Fibroblast of skin of left quadriceps (primary cell): ENCODE data around the gene SPINDOC.
"Not testable (repeated sequence)": the region's sequence is repeated elsewhere in the genome, so short reads cannot be mapped to it uniquely, and the experiment has no call there.

Experiments
- DNase-seq, 2 experiments: peaks; one replicate each; pipeline ENCODE4 v3.0.0-alpha.2; 2013; ENCODE audit warnings: low read depth in 2 of 2

Gene SPINDOC

GRCh38 chr11:63813035-63813562 is at the start of gene SPINDOC:
Gene SPINDOC, plus strand, starts transcription at chr11:63813456. Its CDS starts 231 bp downstream, at chr11:63813687.
- peak; percentile 31 to 42 for DNase-seq

DNA sequence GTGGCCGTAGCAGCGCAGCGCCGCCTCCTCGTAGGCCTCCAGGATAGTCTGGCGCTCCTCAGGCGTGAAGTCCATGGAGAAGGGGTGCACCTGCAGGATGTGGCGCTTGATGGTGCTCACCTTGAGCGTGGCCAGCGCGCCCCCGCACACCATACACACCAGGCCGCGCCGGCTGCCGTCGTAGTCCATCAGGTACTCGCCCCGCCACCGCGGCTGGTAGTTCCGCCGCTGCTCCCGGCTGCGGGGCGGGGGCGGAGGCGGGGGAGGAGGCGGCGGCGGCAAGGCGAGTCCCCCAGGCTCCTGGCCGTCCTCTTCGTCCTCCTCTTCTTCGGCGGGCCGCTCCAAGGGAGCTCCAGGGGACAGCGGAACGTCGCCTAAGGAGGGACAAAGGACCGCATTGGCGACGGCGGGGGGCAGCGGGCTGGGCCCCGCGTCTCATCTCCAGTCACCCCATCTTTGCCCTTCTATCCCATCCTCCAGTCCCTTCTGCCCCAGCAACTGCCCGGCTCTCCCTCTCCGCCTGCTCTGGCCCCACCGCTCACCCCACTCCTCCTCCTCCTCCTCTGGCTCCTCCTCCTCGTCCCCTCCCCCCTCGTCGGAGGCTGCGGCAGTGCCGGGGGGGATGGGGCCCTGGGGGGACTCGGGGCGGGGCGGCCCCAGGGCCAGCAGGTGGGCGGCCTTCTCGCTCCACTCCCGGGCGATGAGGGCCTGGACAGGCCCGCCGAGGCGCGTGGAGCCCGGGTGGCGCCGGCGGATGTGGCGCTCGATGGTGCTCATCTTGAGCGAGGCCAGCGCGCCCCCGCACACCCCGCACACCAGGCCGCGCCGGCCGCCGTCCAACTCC is 49.5 kb upstream of the SPINDOC start:
- no peak for DNase-seq

GRCh38 chr11:63764340-63764678 is 48.9 kb upstream of the SPINDOC start:
- no peak for DNase-seq

DNA sequence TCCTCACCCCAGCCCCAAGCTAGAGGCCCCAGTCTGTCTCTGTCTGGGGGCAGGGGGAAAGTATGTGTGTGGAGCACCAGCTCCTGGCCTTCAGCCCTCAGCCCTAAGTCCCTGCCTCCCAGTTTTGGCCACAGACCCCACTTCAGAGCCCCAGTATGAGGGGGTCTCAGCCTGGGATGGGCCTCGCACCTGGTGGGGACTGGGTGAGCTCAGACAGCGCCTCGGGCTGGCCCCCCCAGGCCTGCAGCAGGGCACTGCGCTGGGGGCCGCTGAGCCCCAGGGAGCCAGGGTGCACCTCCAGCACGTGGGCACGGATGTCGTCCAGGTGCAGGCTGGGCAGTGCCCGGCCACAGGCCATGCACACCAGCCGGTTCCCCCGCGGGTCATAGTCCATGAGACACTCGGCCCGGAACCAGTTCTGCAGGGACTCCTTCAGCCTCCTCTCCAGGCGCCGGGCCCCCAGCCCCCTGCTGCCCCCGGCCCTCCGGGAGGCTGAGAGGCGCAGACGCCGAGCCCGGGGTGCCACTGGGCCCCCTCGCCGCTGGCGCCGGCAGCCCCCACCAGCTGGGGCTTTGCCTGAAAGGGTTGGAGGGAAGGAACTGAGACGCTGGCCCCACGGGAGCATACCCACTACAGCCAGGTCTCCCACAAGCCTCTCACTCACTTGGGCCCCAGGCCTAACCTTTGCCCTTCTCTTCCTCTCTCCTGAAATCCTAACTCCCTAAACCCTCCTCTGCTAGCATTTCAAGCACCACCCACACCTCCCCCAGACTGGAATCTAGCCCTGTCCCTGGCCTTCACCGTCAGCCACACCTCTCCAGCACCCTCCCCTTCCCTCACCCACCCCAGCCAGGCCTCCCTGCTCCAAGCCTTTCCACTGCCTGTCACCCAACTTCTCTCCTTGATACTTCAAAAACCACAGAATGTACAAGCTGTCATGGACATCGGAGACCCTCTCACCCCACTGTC is 48.3 kb upstream of the SPINDOC start:
- DNase-seq = no peak

DNA sequence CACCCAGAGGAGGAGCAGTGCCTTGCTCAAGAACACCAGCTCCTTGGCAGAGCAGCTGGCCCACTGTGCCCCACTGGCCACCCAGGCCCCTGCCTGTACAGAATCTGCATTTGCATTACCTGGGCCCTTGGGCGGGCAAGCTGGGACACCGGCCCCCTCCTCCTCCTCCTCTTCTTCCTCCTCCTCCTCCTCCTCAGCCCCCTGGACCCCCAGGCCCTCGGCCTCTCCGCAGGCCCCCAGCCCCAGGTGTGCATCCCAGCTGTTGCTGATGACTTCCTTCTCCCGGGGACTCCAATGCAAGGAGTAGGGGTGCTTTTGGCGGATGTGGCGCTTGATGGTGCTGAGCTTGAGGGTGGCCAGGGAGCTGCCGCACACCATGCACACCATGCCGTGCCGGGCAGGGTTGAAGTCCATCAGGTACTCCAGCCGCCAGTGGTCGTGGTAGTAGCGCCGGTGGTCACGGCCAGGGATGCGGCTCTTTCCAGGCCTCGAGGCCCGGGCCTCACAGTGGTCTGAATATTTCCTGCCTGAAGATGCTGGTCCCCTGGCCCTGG is 47.5 kb upstream of the SPINDOC start:
- no peak for DNase-seq

- no peak for DNase-seq
Observed at GRCh38 chr11:63766531-63767235, 46.6 kb upstream of the SPINDOC start.

DNA sequence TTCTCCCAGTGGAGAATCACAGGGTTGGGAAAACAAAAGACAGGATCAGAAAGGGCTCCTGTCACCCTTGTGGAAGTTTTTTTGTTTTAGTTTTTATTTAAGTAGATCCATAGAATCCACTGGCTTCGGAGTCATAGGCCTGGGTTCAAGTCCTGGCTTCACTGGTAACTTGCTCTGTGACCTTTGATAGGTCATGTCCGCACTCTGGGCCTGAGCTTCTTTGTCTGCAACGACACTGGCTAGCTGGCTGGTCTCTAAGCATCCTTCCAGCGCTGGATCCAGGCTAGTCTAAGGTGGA is 46.0 kb upstream of the SPINDOC start:
- DNase-seq = no peak

DNA sequence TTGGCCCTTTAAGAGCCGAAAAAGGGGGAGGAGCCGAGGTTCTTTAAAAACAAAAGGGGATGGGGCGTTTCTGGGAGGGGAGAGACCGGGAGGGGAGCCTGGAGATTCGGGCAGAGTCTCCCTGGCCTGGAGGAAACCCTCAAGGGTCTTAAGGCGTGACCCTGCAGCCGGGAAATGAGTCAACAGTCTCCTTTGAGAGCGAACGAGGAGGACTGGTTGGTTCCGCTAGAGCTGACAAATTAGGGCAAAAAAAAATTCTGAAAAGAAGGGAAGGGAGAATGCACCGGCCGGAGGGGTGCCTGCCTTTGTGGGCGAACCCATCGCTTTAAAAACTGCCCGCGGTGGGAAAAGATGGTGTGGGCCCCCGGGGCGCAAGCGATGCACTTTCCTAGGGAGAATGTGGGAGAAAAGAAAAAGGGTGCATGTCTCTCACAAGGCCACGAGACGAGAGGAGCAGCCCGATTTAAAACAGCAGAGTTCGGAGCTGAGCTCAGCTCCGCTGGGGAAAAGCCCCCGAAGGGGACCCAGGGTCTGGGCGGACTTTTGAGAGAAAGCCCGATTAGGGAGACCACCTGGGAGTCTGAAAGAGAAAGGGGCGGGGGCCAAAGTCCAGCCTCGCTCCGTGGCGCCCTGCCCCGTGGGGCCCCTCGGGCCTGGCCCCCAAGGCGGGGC is 45.6 kb upstream of the SPINDOC start:
- peak; percentile 43 to 51 for DNase-seq

DNA sequence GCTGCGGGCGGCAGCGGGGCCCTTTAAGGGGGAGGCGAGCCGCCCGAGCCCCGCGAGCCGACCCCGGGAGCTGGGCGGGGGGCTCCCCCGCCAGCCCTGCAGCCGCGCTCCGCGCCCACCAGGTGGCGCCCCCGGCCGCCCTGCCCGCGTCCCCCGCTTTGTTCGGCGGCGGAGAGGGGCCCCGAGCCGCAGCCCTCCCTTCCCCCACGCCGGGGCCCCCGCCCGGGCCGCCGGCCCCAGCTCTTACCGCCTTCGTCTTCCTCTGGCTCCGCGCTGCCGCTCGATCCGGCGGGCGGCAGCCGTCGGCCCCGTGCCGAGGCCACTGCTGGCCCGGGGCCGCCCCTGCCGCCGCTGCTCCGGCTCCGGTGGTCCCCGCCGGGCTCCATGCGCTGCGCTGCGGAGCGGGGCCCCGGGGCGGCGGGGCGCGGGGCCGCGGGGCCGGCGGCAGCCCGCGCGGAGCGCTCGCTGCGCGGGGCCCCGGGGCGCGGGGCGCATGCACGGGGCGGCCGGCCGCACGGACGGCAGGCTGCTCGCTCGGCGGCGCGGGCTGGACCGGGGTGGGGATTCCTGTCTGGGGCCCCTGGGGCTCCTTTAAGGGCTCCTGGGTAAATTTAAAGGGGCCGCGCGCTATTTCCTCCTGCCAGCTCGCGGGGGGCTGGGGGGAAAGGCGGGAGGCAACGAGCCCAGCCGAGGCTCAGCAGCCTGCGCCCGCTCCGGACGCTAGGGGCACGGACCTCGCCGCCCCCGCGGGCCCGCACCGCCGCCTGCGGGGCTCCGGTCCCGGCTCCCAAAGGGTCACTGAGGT is 44.8 kb upstream of the SPINDOC start, which contains the start of gene ZFTA:
TSS of gene ZFTA (minus strand) at position 539 of the 805 bp plus-strand sequence. CDS start at position 386, 153 bp downstream.
- no peak for DNase-seq

GRCh38 chr11:63769042-63769713 is 44.1 kb upstream of the SPINDOC start:
- DNase-seq = no peak

DNA sequence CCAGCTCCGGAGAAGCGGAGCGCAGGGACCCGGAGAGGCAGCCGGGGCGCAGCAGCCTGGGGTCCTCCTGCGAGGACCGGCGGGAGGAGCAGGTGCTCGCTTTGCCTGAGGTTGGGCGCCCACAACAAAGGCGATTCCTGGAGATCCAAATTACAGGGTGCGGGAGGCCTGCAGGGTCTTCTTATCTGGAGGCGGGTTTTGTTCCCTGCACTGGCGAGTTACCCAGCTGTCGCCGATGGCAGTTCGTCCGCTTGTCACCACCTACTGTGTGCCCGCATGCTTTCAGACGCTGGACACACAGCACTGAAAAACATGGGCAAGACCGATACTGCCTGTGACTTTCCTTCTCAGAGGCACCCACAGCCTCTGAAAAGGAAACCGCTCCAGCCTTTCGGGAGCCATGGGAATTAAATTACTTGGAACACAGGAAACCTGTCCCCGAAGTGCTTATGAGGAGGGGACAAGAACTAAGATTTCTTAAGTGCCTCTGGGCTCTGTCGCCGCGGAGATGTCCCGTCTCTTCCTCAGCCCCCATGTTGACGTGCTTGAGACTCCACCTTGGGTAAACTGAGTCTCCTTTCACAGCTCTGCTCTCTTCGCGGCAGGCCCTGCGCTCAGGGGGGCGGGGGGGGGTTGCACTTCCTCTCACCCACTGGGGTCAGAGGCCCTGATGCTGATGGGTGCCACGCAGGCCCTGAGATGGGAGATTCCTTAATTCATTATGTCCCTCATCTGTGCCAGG is 43.4 kb upstream of the SPINDOC start:
- DNase-seq = no peak

- DNase-seq = no peak
Observed at GRCh38 chr11:63770763-63771162, 42.5 kb upstream of the SPINDOC start.

DNA sequence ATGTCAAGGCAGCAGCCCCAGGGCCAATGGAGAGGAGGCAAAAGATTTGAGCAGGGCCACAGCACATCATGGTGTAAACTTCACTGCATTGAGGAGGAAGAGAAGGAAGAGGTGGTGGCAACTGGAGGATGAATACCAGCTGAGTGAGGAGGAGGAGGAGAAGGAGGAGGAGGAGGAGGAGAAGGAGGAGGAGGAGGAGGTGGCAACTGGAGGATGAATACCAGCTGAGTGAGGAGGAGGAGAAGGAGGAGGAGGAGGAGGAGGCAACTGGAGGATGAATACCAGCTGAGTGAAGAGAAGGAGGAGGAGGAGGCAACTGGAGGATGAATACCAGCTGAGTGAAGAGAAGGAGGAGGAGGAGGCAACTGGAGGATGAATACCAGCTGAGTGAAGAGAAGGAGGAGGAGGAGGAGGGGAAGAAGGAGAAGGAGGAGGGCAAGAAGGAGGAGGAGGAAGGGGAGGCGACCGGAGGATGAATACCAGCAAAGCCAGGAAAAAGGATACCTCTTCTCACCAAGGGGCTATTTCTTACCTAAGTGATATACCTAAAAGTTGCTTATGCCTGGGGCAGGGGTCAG is 41.4 kb upstream of the SPINDOC start:
- not testable (repeated sequence) for DNase-seq

DNA sequence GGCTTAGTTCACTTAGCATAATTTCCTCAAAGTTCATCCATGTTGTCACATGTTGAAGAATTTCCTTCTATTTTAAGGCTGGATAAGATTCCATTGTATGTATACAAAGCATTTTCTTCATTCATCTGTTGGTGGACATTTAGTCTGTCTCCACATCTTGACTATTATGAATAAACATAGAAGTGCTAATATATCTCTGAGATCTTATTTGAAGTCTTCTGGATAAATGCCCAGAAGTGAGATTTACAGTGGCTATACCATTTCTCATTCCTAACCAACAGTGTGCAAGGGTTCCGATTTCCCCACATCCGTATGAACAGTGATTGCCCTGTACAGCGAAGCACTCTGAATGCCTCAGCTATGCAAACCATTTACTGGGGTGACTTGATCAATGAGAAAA is 38.1 kb upstream of the SPINDOC start:
- DNase-seq = peak in 1 of 2 experiments; percentile 42

DNA sequence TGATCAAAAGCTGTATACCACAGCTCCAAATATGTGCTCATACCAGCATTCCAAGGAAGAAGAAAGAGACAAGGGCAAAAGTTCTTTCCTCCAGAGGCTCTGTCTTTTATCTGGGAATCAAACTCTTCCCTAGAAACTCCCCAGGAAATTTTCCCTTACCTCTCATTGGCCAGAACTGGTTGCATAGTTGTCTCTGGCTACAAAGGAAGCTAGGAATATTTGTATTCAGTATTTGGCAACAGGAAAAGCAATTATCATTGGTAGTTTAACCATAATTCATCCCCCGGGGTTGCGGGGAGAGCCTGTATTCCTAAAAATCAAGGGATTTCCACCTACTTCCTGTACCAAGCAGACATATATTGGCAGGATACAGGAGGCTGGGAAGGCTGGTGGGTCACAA is 34.2 kb upstream of the SPINDOC start:
- DNase-seq = no peak

- DNase-seq = no peak
Observed at GRCh38 chr11:63782749-63783148, 30.5 kb upstream of the SPINDOC start.

- no peak for DNase-seq
Observed at GRCh38 chr11:63783925-63784592, 29.2 kb upstream of the SPINDOC start.

GRCh38 chr11:63785823-63786222 is 27.4 kb upstream of the SPINDOC start:
- no peak for DNase-seq
